SK-N-SH (cell line): ENCODE measurements around the gene KIF18A. TPM values are rescaled to one million over a fixed set of nuclear protein-coding genes. Genes with fewer than 3 reads are reported as not detected.

Source experiments
- CTCF ChIA-PET: fragments of 300-600, 350-600 bp; formaldehyde crosslinking; extraction: SDS; loops from one replicate; lab custom pipeline; 2021; lab: Yijun Ruan, JAX
- POLR2A ChIA-PET: fragments of 350-600 bp; sonication (Branson Sonifier 250); formaldehyde crosslinking; extraction: SDS; loops from one replicate; lab custom pipeline; 2020; ENCODE audit warnings: antibody characterized with exemption, inconsistent platforms; lab: Yijun Ruan, JAX
- DNase-seq: peaks from one replicate; pipeline ENCODE4 v3.0.0; 2012
- H2AFZ ChIP-seq: fragments of 200-600 bp; sonication (generic); 2 replicates; pipeline ENCODE4 v1.8.1; 2016; ENCODE audit warnings: antibody characterized with exemption, mild to moderate bottlenecking, low read depth
- H3F3A ChIP-seq: fragments of 200-600 bp; sonication (generic); replicated peaks from 2 replicates; pipeline ENCODE3; 2016; ENCODE audit warnings: antibody characterized with exemption, mild to moderate bottlenecking; ENCODE audit not compliant: insufficient read depth
- H3K27ac ChIP-seq, 2 experiments: fragments of 200-500 bp in 1 of 2; fragments of 200-600 bp in 1 of 2; sonication (Bioruptor generic) in 1 of 2; sonication (generic), shearing (Covaris generic) in 1 of 2; 2 replicates each; pipeline versions ENCODE4 v1.5.1 to v1.6.1; 2014 to 2016; ENCODE audit warnings: low read depth in 2 of 2, inconsistent platforms in 1 of 2, low read length in 1 of 2, mild to moderate bottlenecking in 1 of 2, mixed read lengths in 1 of 2
- H3K27me3 ChIP-seq: fragments of 200-600 bp; sonication (generic), shearing (Covaris generic); 2 replicates; pipeline ENCODE4 v1.6.1; 2016; ENCODE audit warnings: mixed run types; ENCODE audit not compliant: insufficient read depth
- H3K36me3 ChIP-seq, 2 experiments: fragments of 200-500 bp in 1 of 2; fragments of 200-600 bp in 1 of 2; sonication (Bioruptor generic) in 1 of 2; sonication (generic) in 1 of 2; replicated peaks in 1 of 2; 2 replicates each; pipeline versions ENCODE3 to v1.5.1; 2014 to 2016; ENCODE audit warnings: low read length in 1 of 2, mild to moderate bottlenecking in 1 of 2; ENCODE audit not compliant: insufficient read depth in 2 of 2, control insufficient read depth in 1 of 2
- H3K4me1 ChIP-seq, 2 experiments: fragments of 200-500 bp in 1 of 2; fragments of 200-600 bp in 1 of 2; sonication (Bioruptor generic) in 1 of 2; sonication (generic), shearing (Covaris generic) in 1 of 2; 2 replicates each; pipeline versions ENCODE4 v1.5.1 to v1.6.1; 2014 to 2016; ENCODE audit warnings: low read depth in 1 of 2, low read length in 1 of 2, mixed run types in 1 of 2; ENCODE audit not compliant: insufficient read depth in 2 of 2, control insufficient read depth in 1 of 2
- H3K4me2 ChIP-seq: fragments of 200-600 bp; sonication (generic), shearing (Covaris generic); 2 replicates; pipeline ENCODE4 v1.6.1; 2017; ENCODE audit warnings: mixed run types
- H3K4me3 ChIP-seq, 2 experiments: fragments of 200-500 bp in 1 of 2; fragments of 200-600 bp in 1 of 2; sonication (Bioruptor generic) in 1 of 2; sonication (generic), shearing (Covaris generic) in 1 of 2; 2 replicates each; pipeline versions ENCODE4 v1.5.1 to v1.8.1; 2014 to 2016; ENCODE audit warnings: low read depth in 2 of 2, inconsistent platforms in 1 of 2, low read length in 1 of 2, mild to moderate bottlenecking in 1 of 2, mixed read lengths in 1 of 2, moderate library complexity in 1 of 2
- H3K79me2 ChIP-seq: fragments of 200-600 bp; sonication (generic); 2 replicates; pipeline ENCODE4 v1.8.1; 2017; ENCODE audit warnings: mild to moderate bottlenecking; ENCODE audit not compliant: insufficient read depth
- H3K9ac ChIP-seq: fragments of 200-600 bp; sonication (generic); 2 replicates; pipeline ENCODE4 v1.6.1; 2017; ENCODE audit warnings: mixed run types
- H3K9me2 ChIP-seq: fragments of 200-600 bp; sonication (generic); 2 replicates; pipeline ENCODE4 v1.6.1; 2017; ENCODE audit warnings: mixed run types
- H3K9me3 ChIP-seq: fragments of 200-600 bp; sonication (generic); 2 replicates; pipeline ENCODE4 v1.6.1; 2017; ENCODE audit warnings: mixed run types, mild to moderate bottlenecking, moderate library complexity
- H4K20me1 ChIP-seq: fragments of 200-600 bp; sonication (generic); 2 replicates; pipeline ENCODE4 v1.6.1; 2017; ENCODE audit warnings: mild to moderate bottlenecking, mixed run types; ENCODE audit not compliant: insufficient read depth
- CTCF ChIP-seq: fragments of 200-600 bp; sonication (generic); IDR thresholded peaks from 2 replicates; pipeline ENCODE4 v1.6.1; 2017; ENCODE audit warnings: antibody characterized with exemption, mild to moderate bottlenecking, moderate library complexity
- ELF1 ChIP-seq: IDR thresholded peaks from 2 replicates; pipeline ENCODE4 v1.4.0; 2012
- EZH2phosphoT487 ChIP-seq: fragments of 200-600 bp; sonication (generic); IDR thresholded peaks from 2 replicates; pipeline ENCODE4 v1.6.1; 2017; ENCODE audit warnings: low read depth, mixed run types, mild to moderate bottlenecking, antibody characterized with exemption, moderate library complexity, borderline replicate concordance
- GABPA ChIP-seq: IDR thresholded peaks from 2 replicates; pipeline ENCODE4 v1.4.0; 2012; ENCODE audit warnings: low read depth, mild to moderate bottlenecking
- GATA2 ChIP-seq: sonication (generic); formaldehyde crosslinking; IDR thresholded peaks from 2 replicates; pipeline ENCODE4 v1.5.0; 2020; ENCODE audit warnings: mild to moderate bottlenecking, missing genetic modification reagents
- JUND ChIP-seq: IDR thresholded peaks from 2 replicates; pipeline ENCODE4 v1.4.0; 2012
- MAX ChIP-seq: IDR thresholded peaks from 2 replicates; pipeline ENCODE4 v1.4.0; 2012; ENCODE audit warnings: low read depth
- RAD21 ChIP-seq: IDR thresholded peaks from 2 replicates; pipeline ENCODE4 v1.6.1; 2012; ENCODE audit warnings: mild to moderate bottlenecking, low read length
- RCOR1 ChIP-seq: fragments of 150-350 bp; IDR thresholded peaks from 2 replicates; pipeline ENCODE4 v1.6.1; 2017; ENCODE audit warnings: antibody characterized with exemption, low read length
- TAF1 ChIP-seq: IDR thresholded peaks from 2 replicates; pipeline ENCODE4 v1.6.1; 2012; ENCODE audit warnings: low read depth, mild to moderate bottlenecking, low read length, moderate library complexity, borderline replicate concordance
- TCF12 ChIP-seq: IDR thresholded peaks from 2 replicates; pipeline ENCODE4 v1.4.0; 2012
- TEAD4 ChIP-seq: IDR thresholded peaks from 2 replicates; pipeline ENCODE4 v1.4.0; 2012; ENCODE audit warnings: mild to moderate bottlenecking, borderline replicate concordance; ENCODE audit not compliant: insufficient read depth
- USF1 ChIP-seq: IDR thresholded peaks from 2 replicates; pipeline ENCODE4 v1.4.0; 2012; ENCODE audit warnings: low read depth, borderline replicate concordance
- USF2 ChIP-seq: fragments of 150-350 bp; IDR thresholded peaks from 2 replicates; pipeline ENCODE4 v1.6.1; 2017; ENCODE audit warnings: antibody characterized with exemption, low read length, low read depth, borderline replicate concordance
- ZBTB33 ChIP-seq: IDR thresholded peaks from 2 replicates; pipeline ENCODE4 v1.4.0; 2012; ENCODE audit warnings: low read depth, borderline replicate concordance
- WGBS: methylation state at CpG from one replicate; pipeline ENCODE4 v1.1.6; 2017; ENCODE audit warnings: low lambda C conversion rate; 5-methylcytosine and 5-hydroxymethylcytosine counted together
- polyA plus RNA-seq, 3 experiments: library from polyadenylated mRNA; depleted of rRNA; stranded (reverse); fragments of >200 nt; gene quantifications; 2 replicates each; pipeline ENCODE4 v1.2.3, GENCODE V29; 2012

The KIF18A gene
- polyA plus RNA-seq, 1 of the 3 experiments (the other 2 are of a cell fraction): 3.8 TPM

GRCh38 chr11:28142724-28143123 lies 34.8 kb upstream of the KIF18A start (continued):
- no peak for TF ChIP-seq CTCF
- TF ChIP-seq USF2: no peak
- TF ChIP-seq ELF1: no peak
- no peak for TF ChIP-seq ZBTB33
- no peak for TF ChIP-seq TCF12
- no peak for TF ChIP-seq JUND

GRCh38 chr11:28140689-28141455 lies 32.9 kb upstream of the KIF18A start:
- Histone ChIP-seq H3K4me1 (peaks cover 0 to 20% of the 10 kb centered on the region in 2 experiments; a peak in 2 of 4 replicates), H3F3A (peaks cover 3% of the 10 kb centered on the region), H4K20me1 (no peaks in the 10 kb centered on the region), H3K9me2 (no peaks in the 10 kb centered on the region), H3K79me2 (no peaks in the 10 kb centered on the region), H3K4me3 (no peak overlapping the region), H3K4me2 (no peak overlapping the region), H2AFZ (no peak overlapping the region), H3K9me3 (0 out of 2 replicates have a peak, but pooled peaks cover 8% of the 10 kb centered on the region), H3K27me3 (no peaks in the 10 kb centered on the region), H3K27ac (no peak overlapping the region), H3K9ac (no peak overlapping the region), H3K36me3 (peaks cover 10 to 54% of the 10 kb centered on the region in 2 experiments)
- WGBS: 99% methylated on average over 9 of the region's 9 CpGs
- ChIA-PET CTCF (no interaction called here), POLR2A (no interaction called here)
- TF ChIP-seq USF1 (no peak), CTCF (no peak), RAD21 (no peak), TCF12 (no peak), ZBTB33 (no peak), GABPA (no peak), RCOR1 (no peak), TEAD4 (no peak), TAF1 (no peak), EZH2phosphoT487 (no peak), MAX (no peak), GATA2 (CRISPR knock-in tag) (no peak)
- no peak for DNase-seq
